Measurements from ENCODE around the gene CT45A1. TPM values are rescaled to one million over a fixed set of nuclear protein-coding genes. Genes with fewer than 3 reads are reported as not detected.
"Not testable (repeated sequence)": the region's sequence is repeated elsewhere in the genome, so short reads cannot be mapped to it uniquely, and the experiment has no call there.

The CT45A1 gene, protein sequence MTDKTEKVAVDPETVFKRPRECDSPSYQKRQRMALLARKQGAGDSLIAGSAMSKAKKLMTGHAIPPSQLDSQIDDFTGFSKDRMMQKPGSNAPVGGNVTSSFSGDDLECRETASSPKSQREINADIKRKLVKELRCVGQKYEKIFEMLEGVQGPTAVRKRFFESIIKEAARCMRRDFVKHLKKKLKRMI
- not detected for polyA plus RNA-seq (2013, experiment 1 of 2; ENCODE audit: insufficient read length)
- not detected for polyA plus RNA-seq (2013, experiment 2 of 2; ENCODE audit: insufficient read length)

DNA sequence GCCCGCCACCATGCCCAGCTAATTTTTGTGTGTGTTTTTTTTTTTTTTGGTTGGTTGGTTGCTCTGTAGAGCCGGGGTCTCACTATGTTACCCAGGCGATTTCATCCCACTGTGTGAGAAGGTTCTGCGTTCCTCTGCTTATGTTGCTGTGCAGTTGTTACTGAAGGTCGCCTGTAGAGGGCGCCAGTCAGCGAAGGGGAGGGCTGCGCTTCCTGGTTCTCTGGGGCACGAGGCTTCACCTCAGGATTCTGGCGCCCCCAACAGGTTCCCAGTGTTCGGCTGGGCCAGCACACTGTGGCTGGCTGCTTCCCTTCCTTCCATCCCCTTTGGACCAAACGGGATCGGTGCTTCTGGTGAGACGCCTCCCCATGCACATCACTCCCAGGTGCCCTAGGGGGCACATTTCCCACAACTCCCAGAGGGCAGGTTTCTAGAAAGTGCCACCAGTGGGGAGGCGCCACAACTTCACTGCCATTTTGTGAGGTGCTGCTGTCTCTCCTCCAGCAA is at the start of gene CT45A1:
TSS of gene CT45A1 (plus strand) at position 457 of the 507 bp plus-strand sequence. CDS start 5,302 bp downstream, outside the sequence.
- not testable (repeated sequence) for DNase-seq

DNA sequence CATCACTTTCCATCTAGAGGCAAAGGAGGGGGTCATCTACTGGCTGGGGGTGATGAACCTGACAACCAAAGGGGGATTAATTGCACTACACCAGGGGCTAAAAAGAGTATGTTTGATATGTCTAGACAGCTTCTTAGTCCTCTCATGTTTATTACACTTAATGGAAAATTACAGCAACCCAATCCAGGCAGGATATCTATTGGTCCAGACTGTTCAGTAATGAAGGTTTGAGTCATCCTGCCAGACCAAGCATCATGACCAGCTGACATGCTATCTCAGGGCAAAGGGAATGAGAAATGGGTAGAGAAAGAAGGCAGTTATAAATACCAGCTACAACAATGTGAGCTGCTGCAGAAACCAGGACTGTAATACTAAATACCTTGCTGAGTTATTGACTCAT is 40.5 kb upstream of the CT45A1 start:
- not testable (repeated sequence) for DNase-seq

DNA sequence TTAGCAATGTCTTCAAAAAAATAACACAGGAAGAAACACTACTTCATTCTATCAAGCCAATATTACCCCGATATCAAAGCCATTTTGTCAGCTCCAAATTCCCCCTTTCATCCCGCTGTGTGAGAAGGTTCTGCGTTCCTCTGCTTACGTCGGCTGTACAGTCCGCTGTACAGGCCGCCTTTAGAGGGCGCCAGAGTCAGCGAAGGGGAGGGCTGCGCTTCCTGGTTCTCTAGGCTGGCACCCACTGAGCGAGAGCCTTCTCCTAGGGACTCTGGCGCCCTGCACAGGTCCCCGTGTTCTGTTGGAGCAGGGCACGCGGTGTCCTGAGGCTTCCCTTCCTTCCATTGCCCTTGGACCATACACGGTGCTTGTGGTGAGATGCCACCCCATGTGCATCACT is 25.3 kb upstream of the CT45A1 start:
- DNase-seq = no peak

DNA sequence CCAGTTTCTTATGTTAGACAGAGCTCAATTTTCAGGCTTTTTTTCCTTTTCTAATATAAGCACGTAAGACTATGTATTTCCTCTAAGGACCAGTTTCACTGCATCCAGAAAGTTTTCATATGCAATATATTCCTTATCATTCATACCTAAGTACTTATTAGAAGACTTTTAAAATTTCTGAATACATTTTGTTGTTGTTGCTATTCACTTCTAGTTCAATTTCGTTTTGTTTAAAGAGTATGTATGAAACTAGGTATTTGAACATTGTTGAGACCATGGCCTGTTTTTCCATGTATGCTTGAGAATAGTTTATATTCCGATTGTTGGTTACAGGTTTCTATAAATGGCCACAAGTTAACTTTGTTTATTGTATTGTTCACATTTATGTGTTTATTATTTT is 18.0 kb upstream of the CT45A1 start:
- no peak for DNase-seq

DNA sequence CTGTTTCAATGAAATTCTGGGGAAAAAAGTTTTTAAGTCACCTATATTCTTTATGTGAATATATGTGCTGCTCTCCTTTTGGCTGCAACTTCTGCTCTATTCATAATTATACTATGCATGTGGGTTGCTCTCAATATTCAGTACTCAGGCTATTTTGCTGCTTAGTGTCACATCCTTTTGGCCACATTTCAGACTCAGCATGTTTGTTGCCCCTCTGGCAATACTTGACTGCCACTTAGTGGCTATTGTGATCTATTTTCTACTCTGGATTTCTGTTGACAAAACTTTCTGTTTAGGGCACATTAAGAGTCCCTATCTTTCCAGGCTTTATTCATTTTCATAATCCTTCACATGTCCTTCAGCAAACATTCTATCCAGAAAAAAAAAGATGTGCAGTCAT is 15.8 kb upstream of the CT45A1 start:
- DNase-seq = no peak

DNA sequence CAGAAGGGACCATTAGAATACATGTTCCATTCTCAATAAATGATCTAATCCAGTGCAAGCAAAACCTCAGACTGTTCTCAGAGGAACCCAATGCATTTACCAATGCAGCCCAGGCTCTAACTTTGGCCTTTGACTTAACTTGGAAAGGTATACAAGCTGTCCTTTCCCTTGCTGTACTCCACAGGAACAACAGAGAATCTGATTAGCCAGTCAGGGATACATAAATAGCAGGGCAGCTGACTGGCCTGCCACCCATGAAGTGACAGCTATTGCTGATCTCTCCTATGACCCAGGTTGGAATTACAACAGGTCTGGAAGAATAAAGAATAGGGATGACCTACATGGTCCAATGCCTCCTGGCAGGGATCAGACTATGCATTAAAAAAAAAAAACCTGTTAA is 14.5 kb upstream of the CT45A1 start:
- DNase-seq = no peak

DNA sequence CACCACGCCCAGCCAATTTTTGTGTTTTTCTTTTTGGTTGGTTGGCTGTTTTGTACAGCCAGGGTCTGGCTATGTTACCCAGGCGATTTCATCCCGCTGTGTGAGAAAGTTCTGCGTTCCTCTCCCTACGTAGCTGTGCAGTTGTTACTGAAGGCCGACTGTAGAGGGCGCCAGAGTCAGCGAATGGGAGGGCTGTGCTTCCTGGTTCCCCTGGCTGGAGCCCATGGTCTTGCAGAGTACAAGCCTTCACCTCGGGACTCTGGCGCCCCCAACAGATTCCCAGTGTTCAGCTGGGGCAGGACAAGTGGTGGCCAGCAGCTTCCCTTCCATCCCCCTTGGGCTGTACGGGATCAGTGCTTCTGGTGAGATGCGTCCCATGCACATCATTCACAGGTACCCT is 5.6 kb upstream of the CT45A1 start:
- DNase-seq = peak; percentile 1

DNA sequence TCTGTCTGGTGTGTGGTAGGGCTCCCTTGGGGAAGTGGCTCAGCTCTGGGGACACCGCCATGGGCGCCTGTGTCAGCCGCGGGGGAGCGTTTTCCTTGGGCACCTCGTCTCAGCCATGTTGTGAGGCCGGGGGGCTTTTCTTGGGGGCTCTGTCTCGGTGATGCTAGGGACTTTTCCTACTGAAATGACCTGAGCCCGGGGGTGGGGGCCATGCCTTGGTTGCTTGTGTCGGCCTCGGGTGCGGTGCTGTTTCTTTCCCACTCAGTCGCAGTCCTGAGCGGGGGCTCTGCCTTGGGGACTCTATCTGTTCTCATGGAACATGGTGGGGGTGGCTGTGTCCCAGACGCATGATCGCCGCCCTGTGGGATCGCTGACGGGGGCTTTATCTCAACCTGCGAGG is 356 bp downstream of the CT45A1 start:
- DNase-seq = no peak

DNA sequence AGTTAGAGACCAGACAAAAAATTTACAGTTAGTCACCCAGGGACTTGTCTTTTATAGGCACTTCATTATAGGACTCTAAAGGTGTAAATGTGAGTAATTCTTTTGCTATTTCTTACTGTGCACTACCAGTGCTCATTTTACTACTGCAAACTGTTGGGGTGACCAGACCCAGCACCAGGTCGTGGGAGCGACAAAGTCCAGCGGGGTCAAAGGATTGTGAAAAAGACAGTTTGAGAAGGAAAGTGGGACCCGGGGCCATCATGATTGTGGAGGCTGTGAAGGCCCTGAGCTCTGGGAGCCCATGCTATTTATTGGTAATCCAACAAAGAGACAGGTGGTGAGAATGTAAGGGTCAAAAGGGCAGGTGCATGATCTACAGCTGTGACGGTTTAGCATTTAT is 21.2 kb downstream of the CT45A1 start:
- DNase-seq = not testable (repeated sequence)

DNA sequence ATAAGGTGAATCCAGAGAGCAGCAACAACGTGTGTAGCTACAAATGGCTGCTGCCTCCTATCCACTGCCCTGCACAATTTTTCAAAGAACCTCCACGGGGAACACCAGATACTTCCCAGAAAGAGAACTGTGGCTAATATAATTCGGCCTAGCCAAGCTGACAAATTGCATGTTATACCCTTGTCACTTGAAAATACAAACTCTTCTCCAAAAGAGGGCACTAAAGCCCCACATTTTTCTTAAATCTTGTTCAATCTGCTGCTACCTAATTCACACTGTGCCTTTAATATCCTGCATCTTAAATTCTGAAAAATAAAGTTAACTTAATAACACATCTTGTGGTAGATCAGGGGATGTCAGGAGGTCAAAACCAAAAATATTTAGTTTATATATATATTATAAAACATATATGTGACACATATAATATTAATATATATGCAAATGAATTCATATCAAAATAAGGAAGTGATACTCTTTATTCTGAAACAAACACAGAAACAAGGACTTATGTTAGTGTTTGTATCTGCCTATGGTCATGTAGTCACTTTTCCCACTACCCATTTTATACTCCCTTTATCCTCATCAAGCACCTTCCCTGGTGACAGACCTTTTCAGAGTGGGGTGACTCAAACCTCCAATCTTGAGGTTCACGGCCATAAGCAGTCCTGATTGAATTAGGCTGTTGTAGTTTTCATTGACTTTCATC is 24.1 kb downstream of the CT45A1 start:
- peak; percentile 3 for DNase-seq

DNA sequence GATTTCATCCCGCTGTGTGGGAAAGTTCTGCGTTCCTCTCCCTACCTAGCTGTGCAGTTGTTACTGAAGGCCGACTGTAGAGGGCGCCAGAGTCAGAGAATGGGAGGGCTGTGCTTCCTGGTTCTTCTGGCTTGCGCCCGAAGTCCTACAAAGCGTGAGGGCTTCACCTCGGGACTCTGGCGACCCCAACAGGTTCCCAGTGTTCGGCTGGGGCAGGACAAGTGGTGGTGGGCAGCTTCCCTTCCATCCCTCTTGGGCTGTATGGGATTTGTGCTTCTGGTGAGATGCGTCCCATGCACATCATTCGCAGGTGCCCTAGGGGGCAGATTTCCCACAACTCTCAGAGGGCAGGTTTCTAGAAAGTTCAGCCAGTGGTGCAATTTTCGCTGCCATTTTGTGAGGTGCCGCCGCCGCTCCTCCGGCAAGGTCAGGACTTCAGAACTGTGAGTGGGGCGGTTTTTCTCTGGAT is 27.3 kb downstream of the CT45A1 start:
- peak; percentile 7 for DNase-seq

DNA sequence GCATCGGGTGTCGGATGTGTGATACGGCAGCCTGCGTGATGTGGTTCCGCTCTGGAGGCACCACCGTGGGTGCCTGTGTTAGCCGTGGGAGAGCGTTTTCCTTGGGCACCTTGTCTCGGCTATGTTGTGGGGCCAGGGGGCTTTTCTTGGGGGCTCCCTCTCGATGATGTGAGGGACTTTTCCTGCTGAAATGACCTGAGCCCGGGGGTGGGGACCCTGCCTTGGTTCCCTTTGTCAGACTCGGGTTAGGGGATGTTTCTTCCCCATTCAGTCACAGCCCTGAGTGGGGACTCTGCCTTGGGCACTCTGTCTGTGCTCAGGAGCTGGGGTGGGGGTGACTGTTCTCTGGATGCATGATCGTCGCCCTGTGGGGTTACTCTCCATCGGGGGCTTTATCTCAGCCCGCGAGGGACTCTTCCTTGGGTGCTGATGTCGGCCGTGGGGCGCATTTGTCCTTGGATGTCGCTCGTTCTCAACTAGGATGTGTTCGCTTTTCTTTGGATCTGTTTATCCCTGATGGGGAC is 27.8 kb downstream of the CT45A1 start:
- no peak for DNase-seq

DNA sequence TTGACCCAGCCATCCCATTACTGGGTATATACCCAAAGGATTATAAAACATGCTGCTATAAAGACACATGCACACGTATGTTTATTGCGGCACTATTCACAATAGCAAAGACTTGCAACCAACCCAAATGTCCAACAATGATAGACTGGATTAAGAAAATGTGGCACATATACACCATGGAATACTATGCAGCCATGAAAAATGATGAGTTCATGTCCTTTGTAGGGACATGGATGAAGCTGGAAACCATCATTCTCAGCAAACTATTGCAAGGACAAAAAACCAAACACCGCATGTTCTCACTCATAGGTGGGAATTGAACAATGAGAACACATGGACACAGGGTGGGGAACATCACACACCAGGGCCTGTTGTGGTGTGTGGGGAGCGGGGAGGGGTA is 31.3 kb downstream of the CT45A1 start:
- DNase-seq = not testable (repeated sequence)

DNA sequence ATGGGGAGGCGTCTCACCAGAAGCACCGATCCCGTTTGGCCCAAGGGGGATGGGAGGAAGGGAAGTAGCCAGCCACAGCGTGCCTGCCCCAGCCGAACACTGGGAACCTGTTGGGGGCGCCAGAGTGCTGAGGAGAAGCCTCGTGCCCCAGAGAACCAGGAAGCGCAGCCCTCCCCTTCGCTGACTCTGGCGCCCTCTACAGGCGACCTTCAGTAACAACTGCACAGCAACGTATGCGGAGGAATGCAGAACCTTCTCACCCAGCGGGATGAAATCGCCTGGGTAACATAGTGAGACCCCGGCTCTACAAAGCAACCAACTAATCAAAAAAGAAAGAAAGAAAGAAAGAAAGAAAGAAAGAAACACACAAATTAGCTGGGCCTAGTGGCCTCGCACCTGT is 54.7 kb downstream of the CT45A1 start, which contains the start of gene CT45A3:
TSS of gene CT45A3 (minus strand) at position 101 of the 400 bp plus-strand sequence. CDS start 3,747 bp downstream, outside the sequence.
- DNase-seq = not testable (repeated sequence)

Measured in fibroblast of skin of scalp (primary cell).